Thymus (tissue), 11 donors: Measurements from ENCODE around the gene FBXW2. TPM values are rescaled to one million over a fixed set of nuclear protein-coding genes. Genes with fewer than 3 reads are reported as not detected.

ENCODE experiments used
- DNase-seq, 9 donors: peaks; one replicate each; pipeline ENCODE4 v3.0.0-alpha.2; 2013; ENCODE audit warnings: low spot score in 9 of 9, low read depth in 6 of 9, missing footprints in 1 of 9
- H3K27ac ChIP-seq, 2 donors: one replicate each; pipeline ENCODE4 v1.5.1; 2013; ENCODE audit warnings: control low read depth in 1 of 2, low read depth in 1 of 2, low read length in 1 of 2, mild to moderate bottlenecking in 1 of 2, moderate library complexity in 1 of 2
- H3K27me3 ChIP-seq, 2 donors: one replicate each; pipeline ENCODE4 v1.5.1; 2013; ENCODE audit warnings: low read length in 1 of 2; ENCODE audit not compliant: control insufficient read depth in 2 of 2, insufficient read depth in 1 of 2
- H3K36me3 ChIP-seq, 2 donors: one replicate each; pipeline ENCODE4 v1.5.1; 2013; ENCODE audit warnings: low read length in 1 of 2, mild to moderate bottlenecking in 1 of 2, moderate library complexity in 1 of 2; ENCODE audit not compliant: control insufficient read depth in 2 of 2, insufficient read depth in 2 of 2
- H3K4me1 ChIP-seq, 2 donors: one replicate each; pipeline ENCODE4 v1.5.1; 2013; ENCODE audit warnings: low read length in 2 of 2; ENCODE audit not compliant: control insufficient read depth in 2 of 2, insufficient read depth in 2 of 2
- H3K4me3 ChIP-seq, 2 donors: one replicate each; pipeline ENCODE4 v1.5.1; 2013; ENCODE audit warnings: low read length in 2 of 2, control low read depth in 1 of 2, mild to moderate bottlenecking in 1 of 2
- H3K9me3 ChIP-seq, 2 donors: one replicate each; pipeline ENCODE4 v1.5.1; 2013; ENCODE audit warnings: low read length in 1 of 2, mild to moderate bottlenecking in 1 of 2; ENCODE audit not compliant: control insufficient read depth in 2 of 2, insufficient read depth in 1 of 2
- WGBS: extraction: QIAGEN DNeasy Blood & Tissue Kit; methylation state at CpG from one replicate; pipeline ENCODE4 v1.1.7; 2013; 5-methylcytosine and 5-hydroxymethylcytosine counted together
- polyA plus RNA-seq: library from polyadenylated mRNA; stranded (reverse); fragments of 200-250 nt; gene quantifications from one replicate; pipeline ENCODE4 v1.2.3, GENCODE V29; 2013
- total RNA-seq: library from RNA; stranded (reverse); fragments of 120-200 nt; gene quantifications from one replicate; pipeline ENCODE4 v1.2.4, GENCODE V29; 2013
- donor health status: healthy.

The FBXW2 gene
- total and polyA plus RNA-seq, 2 donors, result 14.1 to 18.1 TPM

GRCh38 chr9:120710110-120710981 lies 82.9 kb downstream of the FBXW2 start:
- peak overlapping the region in 1 of 2 donors; percentile 23 for H3K4me3 ChIP-seq
- DNase-seq, result peak in 1 of 9 donors; percentile 49

GRCh38 chr9:120708526-120709224 lies 84.5 kb downstream of the FBXW2 start:
- no peak for DNase-seq
- H3K36me3 ChIP-seq, result no peaks in the 10 kb centered on the region
- peaks cover 0 to 2% of the 10 kb centered on the region in 2 donors for H3K27me3 ChIP-seq
- 99% methylated on average over 6 of the region's 6 CpGs for WGBS
- no peak overlapping the region for H3K27ac ChIP-seq
- no peaks in the 10 kb centered on the region for H3K9me3 ChIP-seq
- peaks cover 11 to 15% of the 10 kb centered on the region in 2 donors for H3K4me1 ChIP-seq
- H3K4me3 ChIP-seq, result no peak overlapping the region

More at GRCh38 chr9:120710110-120710981, 82.9 kb downstream of the FBXW2 start:
- Histone ChIP-seq H3K27me3 (peaks cover 0 to 8% of the 10 kb centered on the region in 2 donors), H3K36me3 (no peaks in the 10 kb centered on the region), H3K4me1 (peaks cover 14 to 22% of the 10 kb centered on the region in 2 donors), H3K27ac (no peak overlapping the region), H3K9me3 (no peaks in the 10 kb centered on the region)
- 55% methylated on average over 10 of the region's 10 CpGs for WGBS

DNA sequence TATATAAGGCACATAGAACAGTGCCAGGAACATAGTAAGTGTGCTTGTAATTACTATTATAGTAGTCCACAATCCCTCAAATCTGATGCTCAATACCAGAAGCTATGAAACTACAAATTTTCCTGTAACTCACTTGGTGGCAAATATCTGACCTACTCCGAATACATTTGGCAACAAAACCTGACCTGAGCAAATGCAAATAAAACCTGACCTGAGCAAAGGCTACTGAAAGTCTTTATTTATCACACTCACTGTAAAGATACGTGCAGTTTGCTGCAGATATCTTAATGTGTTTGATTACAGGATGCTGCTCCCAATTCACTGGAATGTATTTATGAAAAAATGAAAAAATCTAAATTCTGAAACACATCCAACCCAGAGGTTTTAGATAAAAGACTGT lies 86.0 kb downstream of the FBXW2 start:
- 95% methylated on average over 2 of the region's 2 CpGs for WGBS
- H3K36me3 ChIP-seq, result no peaks in the 10 kb centered on the region
- H3K27me3 ChIP-seq, result no peaks in the 10 kb centered on the region
- no peak overlapping the region for H3K4me3 ChIP-seq
- peaks cover 3 to 6% of the 10 kb centered on the region in 2 donors for H3K4me1 ChIP-seq
- no peak for DNase-seq
- no peaks in the 10 kb centered on the region for H3K9me3 ChIP-seq
- no peak overlapping the region for H3K27ac ChIP-seq

Other genes starting within 250 kb of the FBXW2 start
- 27.3 TPM for gene CDK5RAP2, start 213.2 kb downstream of the FBXW2 start, total RNA-seq
- 44.0 TPM for gene CDK5RAP2, start 213.2 kb downstream of the FBXW2 start, polyA plus RNA-seq
- gene MEGF9, start 78.9 kb downstream of the FBXW2 start, total RNA-seq, result 3.5 TPM
- 3.7 TPM for gene MEGF9, start 78.9 kb downstream of the FBXW2 start, polyA plus RNA-seq
- gene PSMD5, start 49.5 kb upstream of the FBXW2 start, total RNA-seq, result 17.6 TPM
- gene PSMD5, start 49.5 kb upstream of the FBXW2 start, polyA plus RNA-seq, result 24.2 TPM
- 47.1 TPM for gene PHF19, start 83.8 kb upstream of the FBXW2 start, total RNA-seq
- gene PHF19, start 83.8 kb upstream of the FBXW2 start, polyA plus RNA-seq, result 32.6 TPM
- gene TRAF1, start 133.4 kb upstream of the FBXW2 start, total RNA-seq, result 21.7 TPM
- 21.7 TPM for gene TRAF1, start 133.4 kb upstream of the FBXW2 start, polyA plus RNA-seq